ENCODE results near the gene RBP2.
"Not testable (repeated sequence)": the region's sequence is repeated elsewhere in the genome, so short reads cannot be mapped to it uniquely, and the experiment has no call there.

Gene RBP2

DNA sequence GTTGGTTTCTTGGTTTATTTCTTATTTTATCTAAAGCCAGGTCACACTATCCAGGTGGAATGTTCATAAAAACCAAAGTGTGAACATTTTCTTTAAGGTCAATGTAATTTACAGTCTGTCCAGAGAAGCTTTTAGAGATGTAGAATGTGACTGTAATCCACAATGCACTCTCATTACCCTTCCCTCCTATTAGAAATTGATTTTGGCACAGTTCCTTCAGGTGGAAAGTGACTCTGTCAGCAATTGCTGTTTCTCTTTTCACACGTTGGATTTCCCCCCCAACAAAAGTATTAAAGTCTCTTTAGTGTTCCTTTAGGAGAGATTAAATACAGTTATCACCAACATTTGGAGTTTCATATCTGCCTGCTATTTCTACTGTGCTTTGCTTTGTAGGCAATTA is 55.3 kb downstream of the RBP2 start:
- peaks cover 19% of the 10 kb centered on the region for H3K9me3 Mint-ChIP-seq
- H3K4me1 Mint-ChIP-seq, result no peaks in the 10 kb centered on the region
- no peak overlapping the region for H3K4me3 Mint-ChIP-seq
- H3K36me3 Mint-ChIP-seq (ENCODE audit: low read depth), result peaks cover 63% of the 10 kb centered on the region
- no peak overlapping the region for H3K27ac Mint-ChIP-seq
- TF ChIP-seq, protein P1, sequence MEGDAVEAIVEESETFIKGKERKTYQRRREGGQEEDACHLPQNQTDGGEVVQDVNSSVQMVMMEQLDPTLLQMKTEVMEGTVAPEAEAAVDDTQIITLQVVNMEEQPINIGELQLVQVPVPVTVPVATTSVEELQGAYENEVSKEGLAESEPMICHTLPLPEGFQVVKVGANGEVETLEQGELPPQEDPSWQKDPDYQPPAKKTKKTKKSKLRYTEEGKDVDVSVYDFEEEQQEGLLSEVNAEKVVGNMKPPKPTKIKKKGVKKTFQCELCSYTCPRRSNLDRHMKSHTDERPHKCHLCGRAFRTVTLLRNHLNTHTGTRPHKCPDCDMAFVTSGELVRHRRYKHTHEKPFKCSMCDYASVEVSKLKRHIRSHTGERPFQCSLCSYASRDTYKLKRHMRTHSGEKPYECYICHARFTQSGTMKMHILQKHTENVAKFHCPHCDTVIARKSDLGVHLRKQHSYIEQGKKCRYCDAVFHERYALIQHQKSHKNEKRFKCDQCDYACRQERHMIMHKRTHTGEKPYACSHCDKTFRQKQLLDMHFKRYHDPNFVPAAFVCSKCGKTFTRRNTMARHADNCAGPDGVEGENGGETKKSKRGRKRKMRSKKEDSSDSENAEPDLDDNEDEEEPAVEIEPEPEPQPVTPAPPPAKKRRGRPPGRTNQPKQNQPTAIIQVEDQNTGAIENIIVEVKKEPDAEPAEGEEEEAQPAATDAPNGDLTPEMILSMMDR (IDR thresholded peaks at IDR 0.05), result no peak
- no peak for DNase-seq
- peaks cover 8% of the 10 kb centered on the region for H3K27me3 Mint-ChIP-seq (ENCODE audit: low read depth, poor library complexity)

DNA sequence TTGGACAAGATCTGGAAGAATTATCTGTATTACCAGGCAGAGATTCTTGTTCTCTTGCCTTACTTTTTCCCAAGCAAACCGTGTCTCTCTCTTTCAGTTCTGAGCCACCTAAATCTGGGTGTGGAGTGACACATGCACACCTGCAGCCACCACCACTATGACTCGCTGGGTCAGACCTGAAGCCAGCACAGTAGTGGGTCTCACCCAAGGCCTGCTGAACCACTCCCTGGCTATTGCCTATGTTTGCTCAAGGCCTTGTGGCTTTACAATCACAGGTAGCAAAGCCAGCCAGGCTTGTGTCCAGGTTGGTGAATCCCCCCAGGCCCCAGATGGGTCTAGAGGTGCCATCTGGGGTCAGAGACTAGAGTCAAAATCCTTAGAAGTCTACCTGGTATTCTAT is 58.2 kb downstream of the RBP2 start:
- peaks cover 48% of the 10 kb centered on the region for H3K9me3 Mint-ChIP-seq
- H3K4me1 Mint-ChIP-seq, result no peaks in the 10 kb centered on the region
- TF ChIP-seq, protein P1 (IDR thresholded peaks at IDR 0.05), result no peak
- H3K36me3 Mint-ChIP-seq (ENCODE audit: low read depth), result peaks cover 74% of the 10 kb centered on the region
- DNase-seq, result no peak
- H3K4me3 Mint-ChIP-seq, result no peak overlapping the region
- H3K27ac Mint-ChIP-seq, result no peak overlapping the region
- peaks cover 8% of the 10 kb centered on the region for H3K27me3 Mint-ChIP-seq (ENCODE audit: low read depth, poor library complexity)

DNA sequence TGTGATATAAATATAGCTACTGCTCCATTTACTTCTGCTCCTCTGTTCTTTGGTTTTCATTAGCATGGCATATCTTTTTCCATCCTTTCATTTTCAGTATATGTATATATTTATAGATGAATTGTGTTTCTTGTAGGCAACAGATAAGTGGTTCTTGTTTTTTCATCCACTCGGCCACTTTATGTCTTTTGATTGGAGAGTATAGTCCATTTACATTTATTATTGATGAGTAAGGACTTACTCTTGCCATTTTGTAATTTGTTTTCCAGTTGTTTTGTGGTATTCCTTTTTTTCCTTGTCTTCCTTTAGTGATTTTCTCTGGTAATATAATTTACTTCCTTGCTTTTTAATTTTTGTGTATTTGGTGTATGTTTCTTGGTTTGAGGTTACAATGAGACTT is 60.0 kb downstream of the RBP2 start:
- Mint-ChIP-seq H3K36me3 (ENCODE audit: low read depth) (peaks cover 76% of the 10 kb centered on the region), H3K27me3 (ENCODE audit: low read depth, poor library complexity) (peaks cover 8% of the 10 kb centered on the region), H3K9me3 (peaks cover 67% of the 10 kb centered on the region), H3K4me3 (no peak overlapping the region), H3K4me1 (no peaks in the 10 kb centered on the region), H3K27ac (no peak overlapping the region)
- DNase-seq, result no peak
- TF ChIP-seq, protein P1 (IDR thresholded peaks at IDR 0.05), result no peak

DNA sequence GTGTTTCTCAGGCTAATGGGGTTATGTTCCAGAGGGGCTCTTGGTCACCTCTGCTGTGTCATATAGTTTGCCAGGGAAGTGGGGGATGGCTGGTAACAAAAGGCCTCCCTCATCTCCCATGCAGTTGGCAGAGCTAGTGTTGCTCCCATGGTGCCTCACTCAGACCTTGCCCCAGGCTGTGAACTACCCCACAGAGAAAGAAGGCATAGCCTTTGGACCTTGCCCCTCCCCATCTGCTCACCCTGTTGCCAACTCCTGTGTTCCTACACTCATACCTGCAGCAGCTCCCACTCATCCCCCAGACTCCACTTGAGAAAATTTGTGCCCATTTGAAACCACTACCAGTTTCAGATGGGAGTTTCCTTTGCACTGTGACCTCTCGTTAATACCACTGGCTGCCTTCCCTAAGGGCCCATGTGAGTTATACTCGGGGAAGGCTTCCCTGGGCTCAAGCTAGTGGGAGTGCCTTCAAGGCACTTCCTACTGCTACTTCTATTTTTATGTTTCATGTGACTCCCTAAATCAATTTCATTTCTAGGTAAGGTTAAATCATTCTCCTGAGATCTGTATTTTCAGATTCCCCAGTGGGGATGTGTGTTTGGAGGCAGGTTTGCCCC is 61.6 kb downstream of the RBP2 start:
- no peak for DNase-seq
- TF ChIP-seq, protein P1 (IDR thresholded peaks at IDR 0.05), result no peak
- Mint-ChIP-seq H3K9me3 (peaks cover 81% of the 10 kb centered on the region), H3K36me3 (ENCODE audit: low read depth) (peaks cover 78% of the 10 kb centered on the region), H3K4me3 (no peak overlapping the region), H3K4me1 (no peaks in the 10 kb centered on the region), H3K27ac (no peak overlapping the region), H3K27me3 (ENCODE audit: low read depth, poor library complexity) (peaks cover 8% of the 10 kb centered on the region)

DNA sequence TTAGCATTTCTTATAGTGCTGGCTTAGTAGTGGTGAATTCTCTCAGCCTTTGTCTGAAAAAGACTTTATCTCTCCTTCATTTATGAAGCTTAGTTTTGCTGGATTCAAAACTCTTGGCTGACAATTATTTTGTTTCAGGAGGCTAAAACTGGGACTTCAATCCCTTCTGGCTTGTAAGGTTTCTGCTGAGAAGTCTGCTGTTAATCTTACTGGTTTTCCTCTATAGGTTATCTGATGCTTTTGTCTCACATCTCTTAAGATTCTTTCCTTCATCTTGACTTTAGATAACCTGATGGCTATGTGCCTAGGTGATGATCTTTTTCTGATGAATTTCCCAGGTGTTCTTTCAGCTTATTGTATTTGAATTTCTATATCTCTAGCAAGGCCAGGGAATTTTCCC is 63.4 kb downstream of the RBP2 start:
- peaks cover 98% of the 10 kb centered on the region for H3K9me3 Mint-ChIP-seq
- DNase-seq, result not testable (repeated sequence)
- peaks cover 63% of the 10 kb centered on the region for H3K36me3 Mint-ChIP-seq (ENCODE audit: low read depth)

More for the DNA sequence above, 63.4 kb downstream of the RBP2 start:
- H3K4me1 Mint-ChIP-seq; H3K27me3 Mint-ChIP-seq (ENCODE audit: low read depth, poor library complexity); H3K4me3 Mint-ChIP-seq; H3K27ac Mint-ChIP-seq: not testable (repeated sequence)

All from nephron progenitor cell (in vitro differentiated cells).